ENCODE results near the gene TRIP12. TPM values are rescaled to one million over a fixed set of nuclear protein-coding genes. Genes with fewer than 3 reads are reported as not detected.

TRIP12 gene
- polyA plus RNA-seq, 1 of the 3 experiments (the other 2 are of a cell fraction), result 30.3 TPM

- POLR2A ChIA-PET, result no interaction called here
- 89% methylated on average over 1 of the region's 1 CpG for WGBS (ENCODE audit: low lambda C conversion rate)
- no peak for TF ChIP-seq RFX5 (IDR thresholded peaks at IDR 0.05; ENCODE audit: low read length)
- no peak for TF ChIP-seq RAD21 (IDR thresholded peaks at IDR 0.05; ENCODE audit: low read length)
- no peak for TF ChIP-seq GATA2 (CRISPR knock-in tag; IDR thresholded peaks at IDR 0.05)
- no peak for TF ChIP-seq TEAD4 (IDR thresholded peaks at IDR 0.05; ENCODE audit: borderline replicate concordance, insufficient read depth)
- no peak for TF ChIP-seq EP300 (IDR thresholded peaks at IDR 0.05; ENCODE audit: borderline replicate concordance in 1 of 2, low read depth in 1 of 2, low read length in 1 of 2)
- no peak for TF ChIP-seq MXI1 (IDR thresholded peaks at IDR 0.05; ENCODE audit: low read depth, low read length)
- TF ChIP-seq EZH2phosphoT487 (IDR thresholded peaks at IDR 0.05; ENCODE audit: borderline replicate concordance, low read depth), result no peak
- no peak for TF ChIP-seq USF1 (IDR thresholded peaks at IDR 0.05; ENCODE audit: borderline replicate concordance, low read depth)
- no peak for TF ChIP-seq FOXM1 (IDR thresholded peaks at IDR 0.05; ENCODE audit: low read depth)
- no peak for TF ChIP-seq MAX (IDR thresholded peaks at IDR 0.05; ENCODE audit: low read depth)
- TF ChIP-seq IRF3 (IDR thresholded peaks at IDR 0.05; ENCODE audit: low read depth, low read length), result no peak
- no peak for TF ChIP-seq RXRA (IDR thresholded peaks at IDR 0.05; ENCODE audit: borderline replicate concordance, low read depth)
- TF ChIP-seq CHD2 (IDR thresholded peaks at IDR 0.05; ENCODE audit: low read length, partially characterized antibody), result no peak
- no peak for TF ChIP-seq FOXJ3 (CRISPR knock-in tag; IDR thresholded peaks at IDR 0.05)
- no peak for TF ChIP-seq NRF1 (IDR thresholded peaks at IDR 0.05; ENCODE audit: low read depth, low read length)
- no peak for TF ChIP-seq MEF2A (IDR thresholded peaks at IDR 0.05; ENCODE audit: borderline replicate concordance, low read depth)
- TF ChIP-seq GABPA (IDR thresholded peaks at IDR 0.05; ENCODE audit: low read depth), result no peak
- no peak overlapping the region for H3K4me3 ChIP-seq (ENCODE audit: low read depth in 2 of 2, low read length in 1 of 2)
- DNase-seq, result no peak
- peaks cover 15 to 41% of the 10 kb centered on the region in 2 experiments for H3K36me3 ChIP-seq (replicated peaks in 1 of 2; ENCODE audit: control insufficient read depth in 1 of 2, insufficient read depth in 2 of 2, low read length in 1 of 2)
- CTCF ChIA-PET, result interaction anchor here (0.9 kb wide), 1 partner anchor 95 kb away, joined by 3 read pairs; no protein-coding TSS in a partner anchor
- H3K4me1 ChIP-seq (ENCODE audit: control insufficient read depth in 1 of 2, insufficient read depth in 2 of 2, low read depth in 1 of 2, low read length in 1 of 2), result peaks cover 0 to 15% of the 10 kb centered on the region in 2 experiments; a peak in 1 of 4 replicates
- peaks cover 92% of the 10 kb centered on the region for H4K20me1 ChIP-seq (ENCODE audit: insufficient read depth)
- H3K4me2 ChIP-seq, result no peak overlapping the region
- H3K27me3 ChIP-seq (ENCODE audit: insufficient read depth), result no peaks in the 10 kb centered on the region
- no peak overlapping the region for H2AFZ ChIP-seq (ENCODE audit: low read depth)
- H3K79me2 ChIP-seq (ENCODE audit: insufficient read depth), result peaks cover 98% of the 10 kb centered on the region
- H3K9me3 ChIP-seq, result no peaks in the 10 kb centered on the region
- H3K27ac ChIP-seq (ENCODE audit: low read depth in 2 of 2, low read length in 1 of 2), result no peak overlapping the region
- peaks cover 12% of the 10 kb centered on the region for H3F3A ChIP-seq (replicated peaks; ENCODE audit: insufficient read depth)
- H3K9ac ChIP-seq, result no peak overlapping the region
- H3K9me2 ChIP-seq, result no peaks in the 10 kb centered on the region
Measured at GRCh38 chr2:229896857-229897256, 25.0 kb downstream of the TRIP12 start.

- WGBS (ENCODE audit: low lambda C conversion rate), result 95% methylated on average over 2 of the region's 2 CpGs
- Histone ChIP-seq H3K9me3 (no peaks in the 10 kb centered on the region), H4K20me1 (ENCODE audit: insufficient read depth) (peaks cover 93% of the 10 kb centered on the region), H3K4me3 (ENCODE audit: low read depth in 2 of 2, low read length in 1 of 2) (no peak overlapping the region), H3K27ac (ENCODE audit: low read depth in 2 of 2, low read length in 1 of 2) (no peak overlapping the region), H3F3A (replicated peaks; ENCODE audit: insufficient read depth) (peaks cover 5% of the 10 kb centered on the region), H3K4me1 (ENCODE audit: control insufficient read depth in 1 of 2, insufficient read depth in 2 of 2, low read depth in 1 of 2, low read length in 1 of 2) (peaks cover 0 to 2% of the 10 kb centered on the region in 2 experiments; a peak in 1 of 4 replicates), H3K9ac (no peak overlapping the region), H3K36me3 (replicated peaks in 1 of 2; ENCODE audit: control insufficient read depth in 1 of 2, insufficient read depth in 2 of 2, low read length in 1 of 2) (peaks cover 9 to 34% of the 10 kb centered on the region in 2 experiments), H3K9me2 (no peaks in the 10 kb centered on the region), H2AFZ (ENCODE audit: low read depth) (no peak overlapping the region), H3K27me3 (ENCODE audit: insufficient read depth) (no peaks in the 10 kb centered on the region), H3K79me2 (ENCODE audit: insufficient read depth) (peaks cover 100% of the 10 kb centered on the region), H3K4me2 (no peak overlapping the region)
- CTCF ChIA-PET, result interaction anchor here (1.6 kb wide), 1 partner anchor 120 kb away, joined by 3 read pairs; no protein-coding TSS in a partner anchor
- POLR2A ChIA-PET, result no interaction called here
- no peak for DNase-seq
- TF ChIP-seq TCF12 (IDR thresholded peaks at IDR 0.05), result no peak
- no peak for TF ChIP-seq GABPA (IDR thresholded peaks at IDR 0.05; ENCODE audit: low read depth)
- TF ChIP-seq NRF1 (IDR thresholded peaks at IDR 0.05; ENCODE audit: low read depth, low read length), result no peak
- TF ChIP-seq EZH2phosphoT487 (IDR thresholded peaks at IDR 0.05; ENCODE audit: borderline replicate concordance, low read depth), result no peak
- TF ChIP-seq REST (IDR thresholded peaks at IDR 0.05; ENCODE audit: low read depth, low read length), result no peak
- TF ChIP-seq MXI1 (IDR thresholded peaks at IDR 0.05; ENCODE audit: low read depth, low read length), result no peak
- no peak for TF ChIP-seq PBX3 (IDR thresholded peaks at IDR 0.05)
Measured at GRCh38 chr2:229889023-229889422, 32.8 kb downstream of the TRIP12 start.

Data from SK-N-SH (cell line).